Measurements from ENCODE around the gene BOK.

- no peak for TF ChIP-seq POLR2A (IDR thresholded peaks at IDR 0.05)
- no peak for TF ChIP-seq CTCF (IDR thresholded peaks at IDR 0.05 in 4 of 5, conservative IDR thresholded peaks at IDR 0.05 in 1 of 5)
Measured at GRCh38 chr2:241511091-241511741, 47.3 kb upstream of the BOK start.
